Hepatocyte (in vitro differentiated cells): ENCODE data around the gene TARM1. TPM values are rescaled to one million over a fixed set of nuclear protein-coding genes. Genes with fewer than 3 reads are reported as not detected.
"Not testable (repeated sequence)": the region's sequence is repeated elsewhere in the genome, so short reads cannot be mapped to it uniquely, and the experiment has no call there.

Source experiments
- DNase-seq: peaks from one replicate; pipeline ENCODE4 v3.0.0-alpha.2; 2016; ENCODE audit warnings: low spot score
- H2AFZ ChIP-seq: fragments of 200-600 bp; sonication (generic); 2 replicates; pipeline ENCODE4 v1.6.0; 2016; ENCODE audit warnings: antibody characterized with exemption, mild to moderate bottlenecking
- H3K27ac ChIP-seq: fragments of 200-600 bp; sonication (generic); 2 replicates; pipeline ENCODE4 v1.5.1; 2016; ENCODE audit warnings: mild to moderate bottlenecking
- H3K27me3 ChIP-seq: fragments of 200-600 bp; sonication (generic); 2 replicates; pipeline ENCODE4 v1.6.1; 2016
- H3K36me3 ChIP-seq: fragments of 200-600 bp; sonication (generic); replicated peaks from 2 replicates; pipeline ENCODE4 v1.5.1; 2016; ENCODE audit warnings: low read depth; ENCODE audit not compliant: insufficient read depth
- H3K4me1 ChIP-seq: fragments of 200-600 bp; sonication (generic); 2 replicates; pipeline ENCODE4 v1.5.1; 2016; ENCODE audit warnings: mild to moderate bottlenecking, moderate library complexity; ENCODE audit not compliant: insufficient read depth
- H3K4me2 ChIP-seq: fragments of 200-600 bp; sonication (generic); 2 replicates; pipeline ENCODE4 v1.6.0; 2016
- H3K4me3 ChIP-seq: fragments of 200-600 bp; sonication (generic); 2 replicates; pipeline ENCODE4 v1.5.1; 2016; ENCODE audit warnings: mild to moderate bottlenecking
- H3K79me2 ChIP-seq: fragments of 200-600 bp; sonication (generic); 2 replicates; pipeline ENCODE4 v1.6.0; 2017; ENCODE audit warnings: mild to moderate bottlenecking
- H3K9me2 ChIP-seq: fragments of 200-600 bp; sonication (generic); replicated peaks from 2 replicates; pipeline ENCODE4 v1.6.0; 2017; ENCODE audit warnings: mild to moderate bottlenecking; ENCODE audit not compliant: insufficient read depth
- H3K9me3 ChIP-seq: fragments of 200-600 bp; sonication (generic); 2 replicates; pipeline ENCODE4 v1.5.1; 2016; ENCODE audit warnings: low read depth, mild to moderate bottlenecking
- H4K20me1 ChIP-seq: fragments of 200-600 bp; sonication (generic); 2 replicates; pipeline ENCODE4 v1.6.0; 2016; ENCODE audit warnings: mild to moderate bottlenecking; ENCODE audit not compliant: insufficient read depth, poor library complexity, severe bottlenecking
- EZH2 ChIP-seq: fragments of 200-600 bp; sonication (generic); IDR thresholded peaks from 2 replicates; pipeline ENCODE4 v1.6.1; 2016; ENCODE audit warnings: antibody characterized with exemption, mild to moderate bottlenecking, borderline replicate concordance
- EZH2phosphoT487 ChIP-seq: fragments of 200-600 bp; sonication (generic); IDR thresholded peaks from one replicate; pipeline ENCODE4 v1.6.1; 2018; ENCODE audit warnings: antibody characterized with exemption, mild to moderate bottlenecking, low read depth, moderate library complexity; ENCODE audit not compliant: unreplicated experiment, severe bottlenecking
- WGBS: methylation state at CpG from one replicate; pipeline ENCODE4 v1.1.6; 2016; ENCODE audit warnings: low lambda C conversion rate; ENCODE audit errors: missing lambda C conversion rate; 5-methylcytosine and 5-hydroxymethylcytosine counted together
- polyA plus RNA-seq: library from polyadenylated mRNA; unstranded; fragments of >200 nt; fragmentation: Nextera tagmentation; extraction: Ambion mirVana; gene quantifications from 2 replicates; pipeline ENCODE4 v1.2.1, GENCODE V29; 2016
- total RNA-seq: library from RNA; depleted of rRNA; stranded (reverse); fragments of >200 nt; gene quantifications from 2 replicates; pipeline ENCODE4 v1.2.3, GENCODE V29; 2014
- TF ChIP-seq, protein P1 (sequence below): fragments of 200-600 bp; sonication (generic); IDR thresholded peaks from 2 replicates; pipeline ENCODE4 v1.5.1; 2016; ENCODE audit warnings: antibody characterized with exemption, mild to moderate bottlenecking; ENCODE audit not compliant: poor library complexity

The TARM1 gene
- total and polyA plus RNA-seq, 2 experiments from 2014 or later = not detected

DNA sequence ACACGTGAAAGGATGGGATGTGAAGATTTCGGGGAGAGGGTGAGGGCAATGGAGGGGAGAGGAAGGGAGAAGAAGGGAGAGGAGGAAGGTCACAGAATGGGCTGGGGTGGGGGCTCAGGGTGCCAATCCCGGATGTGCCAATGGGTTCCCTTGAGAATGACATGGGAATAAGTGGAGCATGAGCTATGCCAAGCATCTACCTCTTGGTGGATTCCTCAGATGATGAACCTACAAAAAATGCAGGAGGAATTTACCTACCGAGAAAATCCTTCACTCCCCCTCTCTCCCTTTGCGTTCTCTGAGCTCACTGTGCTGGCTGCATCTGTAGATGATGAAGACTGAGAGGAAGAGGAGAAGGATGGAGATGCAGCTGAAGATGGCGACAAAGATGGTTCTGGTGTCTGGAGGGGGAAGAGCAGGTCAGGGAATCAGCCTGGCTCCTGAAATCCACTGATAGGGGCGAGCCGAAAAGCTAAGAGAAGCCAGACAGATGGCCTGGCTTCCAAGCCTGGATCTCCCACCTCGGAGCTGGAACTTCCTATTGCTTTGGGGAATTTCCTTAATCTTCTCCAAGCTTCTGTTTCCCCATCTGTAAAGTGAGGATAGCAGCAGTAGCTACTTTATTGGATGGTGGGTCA is 39.1 kb downstream of the TARM1 start:
- H2AFZ ChIP-seq = no peak overlapping the region
- H3K4me1 ChIP-seq = no peaks in the 10 kb centered on the region
- TF ChIP-seq EZH2 = no peak
- H4K20me1 ChIP-seq = no peaks in the 10 kb centered on the region
- H3K4me2 ChIP-seq = no peak overlapping the region
- DNase-seq = no peak
- no peaks in the 10 kb centered on the region for H3K27me3 ChIP-seq
- no peaks in the 10 kb centered on the region for H3K9me3 ChIP-seq
- H3K79me2 ChIP-seq = no peaks in the 10 kb centered on the region
- no peaks in the 10 kb centered on the region for H3K9me2 ChIP-seq
- H3K27ac ChIP-seq = no peak overlapping the region
- no peaks in the 10 kb centered on the region for H3K36me3 ChIP-seq
- H3K4me3 ChIP-seq = no peak overlapping the region
- WGBS = 77% methylated on average over 9 of the region's 9 CpGs

DNA sequence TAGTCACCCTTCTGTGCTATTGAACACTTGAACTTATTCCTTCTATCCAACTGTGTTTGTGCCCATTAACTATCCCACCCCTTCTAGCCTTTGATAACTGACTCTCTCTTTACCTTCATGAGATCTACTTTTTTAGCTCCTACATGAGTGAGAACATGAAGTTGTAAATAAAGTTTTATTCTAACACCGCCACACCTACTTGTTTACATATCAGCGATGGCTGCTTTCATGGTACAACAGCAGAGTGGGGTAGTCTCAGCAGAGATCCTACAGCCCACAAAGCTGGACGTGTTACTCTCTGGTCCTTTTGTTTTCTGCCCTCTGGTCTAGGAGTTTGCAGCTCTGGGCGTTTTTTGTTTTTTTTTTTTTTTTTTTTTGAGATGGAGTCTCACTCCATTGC is 41.2 kb downstream of the TARM1 start:
- Histone ChIP-seq H2AFZ (no peak overlapping the region), H3K79me2 (no peaks in the 10 kb centered on the region), H3K4me2 (no peak overlapping the region), H3K9me2 (no peaks in the 10 kb centered on the region), H3K4me1 (no peaks in the 10 kb centered on the region), H3K27ac (no peak overlapping the region), H3K4me3 (no peak overlapping the region), H3K27me3 (no peaks in the 10 kb centered on the region), H3K9me3 (no peaks in the 10 kb centered on the region), H3K36me3 (no peaks in the 10 kb centered on the region), H4K20me1 (no peaks in the 10 kb centered on the region)
- 84% methylated on average over 4 of the region's 4 CpGs for WGBS
- TF ChIP-seq EZH2 (no peak), EZH2phosphoT487 (no peak)
- TF ChIP-seq, protein P1, sequence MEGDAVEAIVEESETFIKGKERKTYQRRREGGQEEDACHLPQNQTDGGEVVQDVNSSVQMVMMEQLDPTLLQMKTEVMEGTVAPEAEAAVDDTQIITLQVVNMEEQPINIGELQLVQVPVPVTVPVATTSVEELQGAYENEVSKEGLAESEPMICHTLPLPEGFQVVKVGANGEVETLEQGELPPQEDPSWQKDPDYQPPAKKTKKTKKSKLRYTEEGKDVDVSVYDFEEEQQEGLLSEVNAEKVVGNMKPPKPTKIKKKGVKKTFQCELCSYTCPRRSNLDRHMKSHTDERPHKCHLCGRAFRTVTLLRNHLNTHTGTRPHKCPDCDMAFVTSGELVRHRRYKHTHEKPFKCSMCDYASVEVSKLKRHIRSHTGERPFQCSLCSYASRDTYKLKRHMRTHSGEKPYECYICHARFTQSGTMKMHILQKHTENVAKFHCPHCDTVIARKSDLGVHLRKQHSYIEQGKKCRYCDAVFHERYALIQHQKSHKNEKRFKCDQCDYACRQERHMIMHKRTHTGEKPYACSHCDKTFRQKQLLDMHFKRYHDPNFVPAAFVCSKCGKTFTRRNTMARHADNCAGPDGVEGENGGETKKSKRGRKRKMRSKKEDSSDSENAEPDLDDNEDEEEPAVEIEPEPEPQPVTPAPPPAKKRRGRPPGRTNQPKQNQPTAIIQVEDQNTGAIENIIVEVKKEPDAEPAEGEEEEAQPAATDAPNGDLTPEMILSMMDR = no peak
- no peak for DNase-seq

- WGBS = 77% methylated on average over 5 of the region's 5 CpGs
These were observed 44.6 kb downstream of the TARM1 start for GRCh38 chr19:54036542-54036941.

GRCh38 chr19:54035215-54036178 is 45.7 kb downstream of the TARM1 start:
- no peaks in the 10 kb centered on the region for H3K36me3 ChIP-seq
- no peak overlapping the region for H3K27ac ChIP-seq
- DNase-seq = no peak
- H4K20me1 ChIP-seq = no peaks in the 10 kb centered on the region
- no peak overlapping the region for H2AFZ ChIP-seq
- TF ChIP-seq EZH2 (no peak), EZH2phosphoT487 (no peak)
- TF ChIP-seq, protein P1 = no peak
- no peaks in the 10 kb centered on the region for H3K4me1 ChIP-seq
- H3K79me2 ChIP-seq = no peaks in the 10 kb centered on the region
- WGBS = 50% methylated on average over 4 of the region's 4 CpGs
- no peak overlapping the region for H3K4me3 ChIP-seq
- no peak overlapping the region for H3K4me2 ChIP-seq
- no peaks in the 10 kb centered on the region for H3K9me3 ChIP-seq
- H3K27me3 ChIP-seq = no peaks in the 10 kb centered on the region
- H3K9me2 ChIP-seq = no peaks in the 10 kb centered on the region

More at GRCh38 chr19:54036542-54036941, 44.6 kb downstream of the TARM1 start:
- not testable (repeated sequence) for H3K27ac ChIP-seq, H2AFZ ChIP-seq, H3K4me2 ChIP-seq, DNase-seq, H4K20me1 ChIP-seq, H3K36me3 ChIP-seq, H3K27me3 ChIP-seq, H3K9me2 ChIP-seq, H3K4me3 ChIP-seq, H3K79me2 ChIP-seq, H3K9me3 ChIP-seq, H3K4me1 ChIP-seq
